ENCODE data around the gene IRF3. TPM values are rescaled to one million over a fixed set of nuclear protein-coding genes. Genes with fewer than 3 reads are reported as not detected.

Gene IRF3
- total RNA-seq, 1 donor from 2014 or later, result 40.1 TPM

DNA sequence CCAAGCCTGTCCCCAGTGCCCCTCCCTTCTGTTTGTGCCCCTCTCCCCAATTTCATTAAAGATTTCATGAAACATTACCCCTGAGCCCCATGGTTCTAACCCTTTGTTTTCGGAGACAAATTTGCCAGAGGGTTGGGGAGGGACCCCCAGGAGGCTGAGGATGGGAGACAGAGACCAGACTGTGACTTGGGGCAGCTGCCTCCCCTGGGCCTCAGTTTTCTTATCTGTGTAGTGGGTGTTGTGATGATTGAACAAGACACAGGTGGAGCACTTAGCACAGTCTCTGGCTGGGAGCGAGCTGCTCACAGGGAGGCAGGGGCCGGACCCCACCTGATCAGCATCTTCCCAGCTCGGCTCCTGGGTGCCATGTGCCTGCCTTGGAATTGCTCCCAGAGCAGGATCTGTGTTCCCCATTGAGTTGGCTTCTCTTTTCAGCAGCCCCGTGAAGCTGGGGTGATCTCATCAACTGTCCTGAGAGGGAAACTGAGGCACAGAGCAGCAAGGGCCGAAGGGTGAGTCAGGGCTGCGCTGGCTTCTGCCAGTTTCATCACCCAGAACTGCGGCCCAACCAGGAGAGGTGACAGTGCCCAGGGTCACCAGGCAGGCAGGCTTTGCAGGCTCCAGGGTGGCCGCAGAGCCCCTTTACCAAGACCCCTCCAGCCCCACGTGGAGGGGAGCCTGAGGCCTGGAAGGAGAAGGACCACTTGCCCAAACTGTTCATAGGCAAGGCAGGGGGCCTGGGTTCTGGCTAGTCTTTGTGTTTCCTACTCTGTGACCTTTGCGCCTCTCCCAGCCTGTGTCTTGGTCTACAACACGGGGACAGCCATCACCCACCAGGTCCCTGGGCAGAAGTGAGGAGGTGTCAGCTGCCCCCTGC lies 6.9 kb downstream of the IRF3 start:
- Mint-ChIP-seq H3K4me3 (ENCODE audit: unreplicated experiment) (no peak overlapping the region), H3K9me3 (ENCODE audit: unreplicated experiment) (peaks cover 6% of the 10 kb centered on the region), H3K4me1 (ENCODE audit: low read depth, unreplicated experiment) (peaks cover 12% of the 10 kb centered on the region), H3K36me3 (ENCODE audit: unreplicated experiment) (no peaks in the 10 kb centered on the region), H3K27me3 (ENCODE audit: unreplicated experiment) (peaks cover 5% of the 10 kb centered on the region), H3K27ac (ENCODE audit: unreplicated experiment) (no peak overlapping the region)
- no peak for DNase-seq
- TF ChIP-seq, protein P1, sequence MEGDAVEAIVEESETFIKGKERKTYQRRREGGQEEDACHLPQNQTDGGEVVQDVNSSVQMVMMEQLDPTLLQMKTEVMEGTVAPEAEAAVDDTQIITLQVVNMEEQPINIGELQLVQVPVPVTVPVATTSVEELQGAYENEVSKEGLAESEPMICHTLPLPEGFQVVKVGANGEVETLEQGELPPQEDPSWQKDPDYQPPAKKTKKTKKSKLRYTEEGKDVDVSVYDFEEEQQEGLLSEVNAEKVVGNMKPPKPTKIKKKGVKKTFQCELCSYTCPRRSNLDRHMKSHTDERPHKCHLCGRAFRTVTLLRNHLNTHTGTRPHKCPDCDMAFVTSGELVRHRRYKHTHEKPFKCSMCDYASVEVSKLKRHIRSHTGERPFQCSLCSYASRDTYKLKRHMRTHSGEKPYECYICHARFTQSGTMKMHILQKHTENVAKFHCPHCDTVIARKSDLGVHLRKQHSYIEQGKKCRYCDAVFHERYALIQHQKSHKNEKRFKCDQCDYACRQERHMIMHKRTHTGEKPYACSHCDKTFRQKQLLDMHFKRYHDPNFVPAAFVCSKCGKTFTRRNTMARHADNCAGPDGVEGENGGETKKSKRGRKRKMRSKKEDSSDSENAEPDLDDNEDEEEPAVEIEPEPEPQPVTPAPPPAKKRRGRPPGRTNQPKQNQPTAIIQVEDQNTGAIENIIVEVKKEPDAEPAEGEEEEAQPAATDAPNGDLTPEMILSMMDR (IDR thresholded peaks at IDR 0.05; ENCODE audit: partially characterized antibody, unreplicated experiment), result no peak

DNA sequence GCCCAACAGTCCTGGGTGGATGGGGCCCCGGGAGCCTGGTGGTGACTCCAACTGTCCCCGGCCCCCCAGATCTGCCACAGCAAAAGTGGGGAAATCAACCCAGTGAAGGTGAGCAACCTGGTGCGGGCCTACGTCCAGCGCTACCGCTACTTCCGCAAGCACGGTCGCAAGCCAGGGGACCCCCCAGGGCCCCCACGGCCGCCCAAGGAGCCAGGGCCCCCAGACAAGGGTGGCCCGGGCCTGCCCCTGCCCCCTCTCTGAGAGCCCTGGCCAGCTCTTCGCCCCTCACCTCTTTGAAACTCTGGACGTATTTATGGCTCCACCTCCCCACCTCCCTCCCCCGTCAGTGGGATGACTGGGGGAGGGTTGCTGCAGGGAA lies 7.5 kb downstream of the IRF3 start:
- TF ChIP-seq, protein P1 (IDR thresholded peaks at IDR 0.05; ENCODE audit: partially characterized antibody, unreplicated experiment), result no peak
- Mint-ChIP-seq H3K4me3 (ENCODE audit: unreplicated experiment) (no peak overlapping the region), H3K9me3 (ENCODE audit: unreplicated experiment) (peaks cover 6% of the 10 kb centered on the region), H3K4me1 (ENCODE audit: low read depth, unreplicated experiment) (peaks cover 12% of the 10 kb centered on the region), H3K36me3 (ENCODE audit: unreplicated experiment) (no peaks in the 10 kb centered on the region), H3K27me3 (ENCODE audit: unreplicated experiment) (peaks cover 5% of the 10 kb centered on the region), H3K27ac (ENCODE audit: unreplicated experiment) (no peak overlapping the region)
- no peak for DNase-seq

DNA sequence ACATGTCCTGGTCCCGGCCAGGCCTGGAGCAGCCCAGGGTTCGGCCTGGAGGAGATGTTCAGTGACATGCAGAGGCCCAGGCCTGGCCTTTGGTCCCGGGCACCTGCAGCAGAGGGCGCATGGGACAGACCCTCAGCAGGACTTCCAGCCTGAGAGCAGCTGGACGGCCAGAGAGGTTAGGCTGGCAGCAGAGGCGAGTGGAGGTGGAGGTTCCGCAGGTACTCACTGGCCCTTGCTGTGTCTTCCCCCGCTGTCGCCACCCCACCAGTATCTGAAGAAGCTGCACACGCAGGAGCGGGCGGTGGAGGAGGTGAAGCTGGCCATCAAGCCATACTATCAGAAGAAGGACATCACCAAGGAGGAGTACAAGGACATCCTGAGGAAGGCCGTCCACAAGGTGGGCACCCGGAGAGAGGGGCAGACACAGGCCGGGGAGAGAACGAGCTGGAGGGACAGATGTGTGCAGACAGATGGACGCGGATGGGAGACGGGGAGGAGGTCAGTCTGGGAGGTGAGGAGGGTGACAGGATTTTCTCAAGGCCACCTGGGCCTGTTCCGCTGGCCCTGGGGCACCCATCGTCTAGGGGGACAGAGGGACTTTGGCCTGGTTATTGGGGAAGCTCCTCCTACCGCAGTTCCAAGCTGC lies 8.0 kb downstream of the IRF3 start:
- Mint-ChIP-seq H3K27ac (ENCODE audit: unreplicated experiment) (peak overlapping the region; percentile 88), H3K9me3 (ENCODE audit: unreplicated experiment) (peaks cover 8% of the 10 kb centered on the region), H3K4me1 (ENCODE audit: low read depth, unreplicated experiment) (peaks cover 12% of the 10 kb centered on the region), H3K4me3 (ENCODE audit: unreplicated experiment) (peak overlapping the region; percentile 46), H3K36me3 (ENCODE audit: unreplicated experiment) (no peaks in the 10 kb centered on the region), H3K27me3 (ENCODE audit: unreplicated experiment) (peaks cover 5% of the 10 kb centered on the region)
- TF ChIP-seq, protein P1 (IDR thresholded peaks at IDR 0.05; ENCODE audit: partially characterized antibody, unreplicated experiment), result no peak
- DNase-seq, result no peak

DNA sequence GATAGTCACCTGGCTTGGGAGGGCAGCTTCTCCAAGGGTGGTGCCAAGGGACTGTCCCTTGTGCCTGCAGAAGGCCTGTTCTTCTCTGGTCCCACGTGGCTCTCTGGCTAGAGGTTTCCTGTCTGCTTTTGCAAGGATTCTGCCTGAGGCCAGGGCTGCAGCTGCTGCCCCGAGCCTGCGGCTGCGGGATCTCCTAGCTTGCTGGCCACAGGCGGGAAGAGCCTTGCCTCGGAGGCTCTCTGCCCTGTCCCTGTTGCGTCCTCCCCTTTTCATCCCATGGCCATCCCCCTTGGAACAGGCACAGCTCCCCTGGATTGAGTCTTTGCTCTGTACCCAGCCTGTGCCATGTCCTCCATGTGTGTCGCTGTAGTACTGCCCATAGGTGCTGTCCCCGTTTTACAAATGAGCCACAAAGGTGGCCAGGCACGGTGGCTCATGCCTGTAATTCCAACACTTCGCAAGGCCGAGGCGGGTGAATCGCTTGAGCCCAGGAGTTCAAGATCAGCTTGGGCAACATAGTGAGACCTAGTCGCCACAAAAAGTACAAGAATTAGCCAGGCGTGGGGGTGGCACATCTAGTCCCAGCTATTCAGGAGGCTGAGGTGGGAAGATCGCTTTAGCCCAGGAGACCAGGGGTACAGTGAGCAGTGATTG lies 9.1 kb downstream of the IRF3 start:
- Mint-ChIP-seq H3K27me3 (ENCODE audit: unreplicated experiment) (peaks cover 5% of the 10 kb centered on the region), H3K4me3 (ENCODE audit: unreplicated experiment) (no peak overlapping the region), H3K36me3 (ENCODE audit: unreplicated experiment) (no peaks in the 10 kb centered on the region), H3K9me3 (ENCODE audit: unreplicated experiment) (peaks cover 8% of the 10 kb centered on the region), H3K4me1 (ENCODE audit: low read depth, unreplicated experiment) (peaks cover 12% of the 10 kb centered on the region), H3K27ac (ENCODE audit: unreplicated experiment) (peak overlapping the region; percentile 55)
- TF ChIP-seq, protein P1 (IDR thresholded peaks at IDR 0.05; ENCODE audit: partially characterized antibody, unreplicated experiment), result no peak
- DNase-seq, result no peak
